Lung (tissue), 12 donors: Measurements from ENCODE around the gene ABITRAM. TPM values are rescaled to one million over a fixed set of nuclear protein-coding genes. Genes with fewer than 3 reads are reported as not detected.

Source experiments
- ATAC-seq: fragments of 200-7000 bp; cut with Tn5 transposase; one replicate; pipeline ENCODE4 v1.9.1; 2020; ENCODE audit warnings: moderate number of reproducible peaks; ENCODE audit not compliant: insufficient read depth, low FRiP score
- DNase-seq, 3 donors: peaks; one replicate each; pipeline ENCODE4 v3.0.0-alpha.2; 2013 to 2017
- H3K27ac ChIP-seq, 2 donors: one replicate each; pipeline ENCODE4 v1.5.1; 2013; ENCODE audit warnings: mild to moderate bottlenecking in 2 of 2, moderate library complexity in 2 of 2, control low read depth in 1 of 2, inconsistent platforms in 1 of 2, low read depth in 1 of 2, low read length in 1 of 2
- H3K27me3 ChIP-seq, 3 donors: one replicate each; pipeline ENCODE4 v1.5.1; 2013; ENCODE audit warnings: low read length in 2 of 3; ENCODE audit not compliant: control insufficient read depth in 3 of 3, insufficient read depth in 3 of 3
- H3K36me3 ChIP-seq, 4 donors: one replicate each; pipeline ENCODE4 v1.5.1; 2013; ENCODE audit warnings: low read length in 4 of 4, mild to moderate bottlenecking in 1 of 4, moderate library complexity in 1 of 4; ENCODE audit not compliant: control insufficient read depth in 4 of 4, insufficient read depth in 4 of 4
- H3K4me1 ChIP-seq, 5 donors: one replicate each; pipeline ENCODE4 v1.5.1; 2013; ENCODE audit warnings: low read length in 5 of 5, mild to moderate bottlenecking in 2 of 5, moderate library complexity in 1 of 5; ENCODE audit not compliant: control insufficient read depth in 5 of 5, insufficient read depth in 5 of 5
- H3K4me3 ChIP-seq: one replicate; pipeline ENCODE4 v1.5.1; 2013; ENCODE audit warnings: mild to moderate bottlenecking, control low read depth, moderate library complexity
- H3K9ac ChIP-seq, 2 donors: one replicate each; pipeline ENCODE4 v1.5.1; 2013; ENCODE audit warnings: low read length in 2 of 2, control low read depth in 1 of 2; ENCODE audit not compliant: insufficient read depth in 1 of 2
- H3K9me3 ChIP-seq, 4 donors: one replicate each; pipeline ENCODE4 v1.5.1; 2013; ENCODE audit warnings: low read length in 3 of 4, mild to moderate bottlenecking in 1 of 4, moderate library complexity in 1 of 4; ENCODE audit not compliant: control insufficient read depth in 4 of 4, insufficient read depth in 3 of 4
- CTCF ChIP-seq: IDR thresholded peaks from 2 replicates; pipeline ENCODE4 v1.5.1; 2012; ENCODE audit warnings: mild to moderate bottlenecking; ENCODE audit errors: control extremely low read depth, extremely low read depth
- WGBS, 2 donors: extraction: QIAGEN DNeasy Blood & Tissue Kit; methylation state at CpG; one replicate each; pipeline ENCODE4 v1.1.7; 2013; 5-methylcytosine and 5-hydroxymethylcytosine counted together
- polyA plus RNA-seq, 2 donors: library from polyadenylated mRNA; stranded (reverse); fragments of 200-250 nt; gene quantifications; one replicate each; pipeline ENCODE4 v1.2.1, GENCODE V29; 2013
- total RNA-seq, 2 donors: library from RNA; depleted of rRNA in 1 of 2; stranded (reverse); fragments of >200 nt in 1 of 2; gene quantifications; one replicate each; pipeline ENCODE4 v1.2.1, GENCODE V29; 2014 to 2021
- donor health status: control.
- donor health status: control.
- donor health status: Bipolar disorder and iron deficiency.
- donor health status: healthy.
- donor health status: DM: yes; HTN: yes; CAD: no.

Gene ABITRAM
- total and polyA plus RNA-seq, 4 donors: 13.5 to 17.3 (median 15.6) TPM

DNA sequence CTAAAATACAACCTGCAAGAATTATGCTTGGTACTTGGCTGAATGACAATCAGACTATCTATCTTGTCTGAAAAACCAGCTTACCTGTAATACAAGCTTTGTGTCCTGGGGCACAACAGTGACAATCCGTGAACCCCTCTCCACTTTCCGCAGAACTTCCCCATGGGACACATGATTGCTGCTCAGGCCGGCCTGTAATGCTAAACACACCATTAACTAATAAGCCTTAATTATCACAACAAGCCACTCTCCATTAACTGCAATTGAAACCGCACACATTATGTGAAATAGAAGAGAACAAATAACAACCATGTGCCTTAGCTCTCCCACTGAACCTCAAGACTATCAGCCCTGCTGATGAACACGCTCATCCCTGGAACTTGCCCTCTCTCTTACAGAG, 34.0 kb upstream of the ABITRAM start:
- TF ChIP-seq CTCF: no peak
- Histone ChIP-seq H3K27ac (no peak overlapping the region), H3K9me3 (no peaks in the 10 kb centered on the region), H3K4me1 (no peaks in the 10 kb centered on the region), H3K9ac (no peak overlapping the region), H3K27me3 (no peaks in the 10 kb centered on the region), H3K4me3 (no peak overlapping the region), H3K36me3 (peaks cover 15 to 50% (median 36%) of the 10 kb centered on the region in 4 donors)
- DNase-seq (no peak), ATAC-seq (no peak)
- 87 to 98% methylated on average over 5 of the region's 5 CpGs for WGBS, 2 donors

DNA sequence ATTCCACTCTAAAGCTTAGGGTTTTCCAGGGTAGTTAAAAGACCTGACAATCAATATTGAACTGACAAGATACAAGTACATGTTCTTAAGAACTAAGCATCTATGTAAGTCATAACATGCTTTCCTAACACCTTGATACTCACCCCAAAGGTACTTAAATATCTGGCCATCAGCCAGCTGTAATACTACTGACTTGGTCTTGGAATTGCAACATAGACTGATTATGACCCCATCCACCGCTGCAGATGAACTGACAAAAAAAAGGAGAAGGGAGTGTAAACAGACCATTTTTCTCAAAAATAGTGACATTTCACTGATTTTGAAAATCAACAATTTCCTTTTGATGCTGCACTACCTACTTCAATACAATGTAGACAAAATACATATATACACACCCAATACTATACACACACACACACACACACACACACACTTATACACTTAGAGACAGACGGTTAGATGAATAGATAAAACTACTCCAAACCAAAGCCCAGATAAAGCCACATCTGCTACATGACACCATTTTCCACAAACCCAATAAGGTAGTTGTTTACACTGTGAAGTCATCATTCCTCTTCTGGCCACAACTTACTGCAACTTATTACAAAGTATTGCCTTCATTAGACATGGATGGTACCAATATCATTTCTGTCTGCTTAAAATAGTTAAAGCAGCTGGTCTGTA, 30.6 kb upstream of the ABITRAM start:
- Histone ChIP-seq H3K27me3 (no peaks in the 10 kb centered on the region), H3K4me1 (no peaks in the 10 kb centered on the region), H3K9ac (no peak overlapping the region), H3K27ac (no peak overlapping the region), H3K36me3 (peaks cover 24 to 50% (median 38%) of the 10 kb centered on the region in 4 donors), H3K9me3 (no peaks in the 10 kb centered on the region), H3K4me3 (no peak overlapping the region)
- DNase-seq: no peak
- TF ChIP-seq CTCF: no peak
- 59 to 69% methylated on average over 2 of the region's 2 CpGs for WGBS, 2 donors
- no peak for ATAC-seq

- no peak for DNase-seq
- no peak for TF ChIP-seq CTCF
- Histone ChIP-seq H3K9me3 (no peaks in the 10 kb centered on the region), H3K4me3 (no peak overlapping the region), H3K36me3 (peaks cover 28 to 48% (median 39%) of the 10 kb centered on the region in 4 donors), H3K4me1 (no peaks in the 10 kb centered on the region), H3K9ac (no peak overlapping the region), H3K27me3 (no peaks in the 10 kb centered on the region), H3K27ac (no peak overlapping the region)
- 85 to 89% methylated on average over 3 of the region's 3 CpGs for WGBS, 2 donors
- no peak for ATAC-seq
Measured at GRCh38 chr9:108904161-108904560, 30.0 kb upstream of the ABITRAM start.

- Histone ChIP-seq H3K27me3 (no peaks in the 10 kb centered on the region), H3K4me1 (no peaks in the 10 kb centered on the region), H3K9me3 (no peaks in the 10 kb centered on the region), H3K4me3 (no peak overlapping the region), H3K27ac (no peak overlapping the region), H3K36me3 (peaks cover 33 to 54% (median 41%) of the 10 kb centered on the region in 4 donors), H3K9ac (no peak overlapping the region)
- WGBS, 2 donors: 70 to 74% methylated on average over 2 of the region's 2 CpGs
- ATAC-seq (no peak), DNase-seq (no peak)
- no peak for TF ChIP-seq CTCF
Measured at GRCh38 chr9:108905494-108905893, 28.7 kb upstream of the ABITRAM start.
